HTR-8/SVneo (cell line): ENCODE measurements around the gene PUS1.
A peak's percentile ranks its signal among the peaks of the same experiment; 100 is the strongest.

ENCODE experiments used
- DNase-seq: peaks from one replicate; pipeline ENCODE4 v3.0.0; 2011; ENCODE audit warnings: low spot score, mixed read lengths; ENCODE audit not compliant: insufficient read length
- FAIRE-seq: peaks from 2 replicates; lab custom pipeline; 2011; peaks lifted over from hg19 to GRCh38; lab: Jason Lieb, UNC

PUS1 gene

DNA sequence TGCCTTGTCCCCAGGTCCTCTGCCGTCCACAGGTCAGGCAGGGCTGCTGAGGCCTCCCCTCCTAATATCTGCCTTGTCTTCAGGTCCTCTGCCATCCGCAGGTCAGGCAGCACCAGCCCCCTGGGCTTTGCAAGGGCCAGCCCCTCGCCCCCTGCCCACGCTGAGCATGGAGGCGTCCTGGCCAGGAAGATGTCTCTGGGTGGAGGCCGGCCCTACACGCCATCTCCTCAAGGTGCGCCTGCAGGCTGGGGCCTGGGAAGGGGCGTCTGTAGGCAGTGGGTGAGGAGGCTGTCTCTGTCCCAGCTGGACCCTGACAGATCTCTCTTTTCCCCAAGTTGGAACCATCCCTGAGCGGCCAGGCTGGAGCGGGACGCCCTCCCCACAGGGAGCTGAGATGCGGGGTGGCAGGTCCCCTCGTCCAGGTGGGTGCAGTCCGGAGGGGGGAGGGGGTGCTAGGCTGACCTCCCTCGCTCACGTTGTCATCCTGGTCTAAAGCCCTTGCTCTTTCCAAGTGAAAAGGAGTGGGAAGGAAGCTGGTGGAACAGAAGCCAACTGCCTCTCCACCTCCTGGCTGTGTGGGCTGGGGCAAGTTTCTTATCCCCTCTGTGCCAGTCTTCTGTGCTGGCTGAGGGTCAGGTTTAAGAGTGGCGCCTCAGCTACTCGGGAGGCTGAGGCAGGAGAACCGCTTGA is 13.9 kb upstream of the PUS1 start:
- DNase-seq (no peak), FAIRE-seq (no peak)

DNA sequence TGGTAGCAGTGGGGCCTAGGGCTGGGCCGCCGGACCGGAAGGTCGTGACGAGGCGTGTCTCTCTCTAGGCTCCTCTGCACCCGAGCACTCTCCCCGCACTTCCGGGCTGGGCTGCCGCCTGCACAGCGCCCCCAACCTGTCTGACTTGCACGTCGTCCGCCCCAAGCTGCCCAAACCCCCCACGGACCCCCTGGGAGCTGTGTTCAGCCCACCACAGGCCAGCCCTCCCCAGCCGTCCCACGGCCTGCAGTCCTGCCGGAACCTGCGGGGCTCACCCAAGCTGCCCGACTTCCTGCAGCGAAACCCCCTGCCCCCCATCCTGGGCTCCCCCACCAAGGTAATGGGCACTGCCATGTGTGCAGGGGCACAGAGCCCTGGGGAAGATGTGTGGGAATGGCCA is 13.3 kb upstream of the PUS1 start:
- FAIRE-seq (no peak), DNase-seq (no peak)

DNA sequence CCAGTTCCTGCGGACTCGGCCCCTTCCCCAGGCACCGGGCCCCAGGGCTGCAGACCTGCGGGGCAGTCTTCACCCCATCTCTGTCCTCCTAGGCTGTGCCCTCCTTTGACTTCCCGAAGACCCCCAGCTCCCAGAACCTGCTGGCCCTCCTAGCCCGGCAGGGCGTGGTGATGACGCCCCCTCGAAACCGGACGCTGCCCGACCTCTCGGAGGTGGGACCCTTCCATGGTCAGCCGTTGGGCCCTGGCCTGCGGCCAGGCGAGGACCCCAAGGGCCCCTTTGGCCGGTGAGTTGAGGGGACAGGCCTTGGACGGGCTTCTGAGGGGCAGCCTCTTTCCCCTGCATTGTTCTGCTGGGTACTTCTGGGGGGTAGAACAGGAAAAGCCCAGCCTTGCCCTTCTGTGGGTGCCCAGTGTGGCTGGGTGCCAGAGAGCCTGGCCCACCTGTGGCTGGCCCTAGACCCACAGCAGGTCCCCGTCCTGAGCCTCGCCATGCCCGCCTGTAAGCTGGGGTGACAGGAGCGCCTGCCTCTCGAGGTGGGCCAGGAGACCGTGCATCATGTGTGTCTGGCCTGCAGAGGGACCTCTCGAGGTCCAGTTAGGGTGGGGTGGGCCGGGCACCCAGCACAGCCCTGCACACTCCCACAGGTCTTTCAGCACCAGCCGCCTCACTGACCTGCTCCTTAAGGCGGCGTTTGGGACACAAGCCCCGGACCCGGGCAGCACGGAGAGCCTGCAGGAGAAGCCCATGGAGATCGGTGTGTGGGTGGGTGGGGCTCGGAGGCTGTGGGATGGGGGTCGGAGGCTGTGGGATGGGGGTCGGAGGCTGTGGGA is 12.6 kb upstream of the PUS1 start:
- DNase-seq (no peak), FAIRE-seq (no peak)

DNA sequence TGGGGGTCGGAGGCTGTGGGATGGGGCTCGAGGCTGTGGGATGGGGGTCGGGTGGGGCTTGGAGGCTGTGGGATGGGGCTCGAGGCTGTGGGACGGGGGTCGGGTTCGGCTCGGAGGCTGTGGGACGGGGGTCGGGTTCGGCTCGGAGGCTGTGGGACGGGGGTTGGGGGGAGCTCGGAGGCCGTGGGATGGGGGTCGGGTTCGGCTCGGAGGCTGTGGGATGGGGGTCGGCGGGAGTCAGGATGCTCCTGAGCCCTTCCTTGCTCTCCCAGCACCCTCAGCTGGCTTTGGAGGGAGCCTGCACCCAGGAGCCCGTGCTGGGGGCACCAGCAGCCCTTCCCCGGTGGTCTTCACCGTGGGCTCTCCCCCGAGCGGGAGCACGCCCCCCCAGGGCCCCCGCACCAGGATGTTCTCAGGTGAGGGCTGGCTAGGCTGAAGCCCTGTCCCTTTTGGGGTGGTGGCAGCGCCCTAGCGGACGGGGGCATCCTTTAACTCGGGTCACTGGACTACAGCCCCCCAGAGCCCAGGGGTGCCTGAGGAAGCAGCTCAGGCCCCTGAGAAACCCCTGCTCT is 11.9 kb upstream of the PUS1 start:
- DNase-seq (no peak), FAIRE-seq (peak; percentile 95)

- DNase-seq (no peak), FAIRE-seq (no peak)
These were observed 11.3 kb upstream of the PUS1 start for GRCh38 chr12:131917711-131918306.

DNA sequence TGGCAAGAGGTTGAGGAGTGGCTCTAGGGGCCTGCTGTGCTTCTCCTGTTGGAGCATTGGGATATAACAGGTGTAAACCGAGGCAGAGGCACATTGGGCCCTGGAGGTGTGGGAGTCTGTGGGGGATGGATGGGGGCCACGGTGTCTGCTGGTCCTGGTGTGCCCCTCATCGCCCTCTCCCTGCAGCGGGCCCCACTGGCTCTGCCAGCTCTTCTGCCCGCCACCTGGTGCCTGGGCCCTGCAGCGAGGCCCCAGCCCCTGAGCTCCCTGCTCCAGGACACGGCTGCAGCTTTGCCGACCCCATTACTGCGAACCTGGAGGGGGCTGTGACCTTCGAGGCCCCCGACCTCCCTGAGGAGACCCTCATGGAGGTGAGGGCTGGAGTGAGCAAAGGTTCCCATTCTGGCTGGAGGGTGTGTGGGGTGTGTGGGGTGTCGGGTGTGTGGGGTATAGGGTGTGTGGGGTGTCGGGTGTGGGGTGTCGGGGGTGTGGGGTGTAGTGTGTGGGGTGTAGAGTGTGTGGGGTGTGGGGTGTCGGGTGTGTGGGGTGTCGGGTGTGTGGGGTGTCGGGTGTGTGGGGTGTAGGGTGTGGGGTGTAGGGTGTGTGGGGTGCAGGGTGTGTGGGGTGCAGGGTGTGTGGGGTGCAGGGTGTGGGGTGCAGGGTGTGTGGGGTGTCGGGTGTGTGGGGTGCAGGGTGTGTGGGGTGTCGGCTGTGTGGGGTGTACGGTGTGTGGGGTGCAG is 10.6 kb upstream of the PUS1 start:
- FAIRE-seq (peak; percentile 91), DNase-seq (no peak)

DNA sequence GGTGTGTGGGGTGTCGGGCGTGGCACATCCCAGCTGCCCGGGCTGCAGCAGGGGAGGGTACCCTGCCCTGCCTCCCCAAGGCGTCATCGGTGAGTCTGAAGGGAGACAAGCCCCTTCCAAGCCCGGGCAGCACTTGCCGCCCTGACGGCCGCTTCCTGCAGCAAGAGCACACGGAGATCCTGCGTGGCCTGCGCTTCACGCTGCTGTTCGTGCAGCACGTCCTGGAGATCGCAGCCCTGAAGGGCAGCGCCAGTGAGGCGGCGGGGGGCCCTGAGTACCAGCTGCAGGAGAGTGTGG is 10.1 kb upstream of the PUS1 start:
- DNase-seq (no peak), FAIRE-seq (no peak)

GRCh38 chr12:131919366-131920156 is 9.5 kb upstream of the PUS1 start:
- FAIRE-seq (no peak), DNase-seq (no peak)

- FAIRE-seq (no peak), DNase-seq (no peak)
These were observed 8.9 kb upstream of the PUS1 start for GRCh38 chr12:131920157-131920508.

- no peak for FAIRE-seq
- DNase-seq, result no peak
These were observed 7.9 kb upstream of the PUS1 start for GRCh38 chr12:131920902-131921840.

DNA sequence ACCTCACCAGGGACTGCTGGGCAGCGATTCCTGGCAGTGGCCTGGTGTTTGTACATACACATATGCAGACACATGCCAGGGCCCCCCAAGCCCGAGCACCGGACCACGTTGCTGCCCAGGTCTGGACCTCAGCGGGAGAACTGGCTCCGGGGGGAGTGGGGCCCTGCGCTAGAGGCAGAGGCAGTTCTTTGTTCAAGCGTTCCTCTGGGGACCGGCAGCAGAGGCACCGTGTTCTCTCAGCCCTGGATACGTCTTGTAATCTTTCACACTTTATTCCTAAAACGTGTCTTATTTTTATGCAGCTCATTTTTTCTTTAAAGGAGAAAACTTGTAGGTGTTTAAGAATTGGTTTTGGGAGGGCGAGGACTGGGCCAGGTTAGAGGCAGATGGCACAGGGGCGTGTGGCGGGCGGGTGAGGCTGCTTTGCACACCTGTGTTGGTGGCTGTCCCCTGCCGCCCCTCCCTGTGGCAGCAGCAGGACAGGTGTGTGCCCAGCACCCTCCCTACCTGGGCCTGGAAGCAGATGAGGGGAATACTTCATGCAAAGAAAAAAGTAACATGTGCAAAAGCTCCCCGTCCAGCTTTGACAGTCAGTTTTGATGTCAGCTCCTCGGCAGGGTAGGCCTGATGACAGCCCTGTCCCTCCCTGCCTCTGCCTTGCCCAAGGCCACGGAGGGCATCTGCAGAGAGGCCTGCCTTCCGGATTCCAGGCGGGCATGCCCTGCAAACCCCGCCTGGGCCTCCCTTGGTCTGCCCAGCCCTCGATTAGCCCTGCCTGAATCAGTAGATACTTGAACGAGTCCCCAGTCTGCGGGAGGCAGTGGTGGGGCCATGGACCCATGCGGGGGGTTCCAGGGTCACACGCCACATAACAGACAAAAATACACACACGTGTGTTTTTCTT is 7.0 kb upstream of the PUS1 start:
- FAIRE-seq (no peak), DNase-seq (no peak)

GRCh38 chr12:131922772-131923171 is 6.3 kb upstream of the PUS1 start:
- DNase-seq (no peak), FAIRE-seq (no peak)

DNA sequence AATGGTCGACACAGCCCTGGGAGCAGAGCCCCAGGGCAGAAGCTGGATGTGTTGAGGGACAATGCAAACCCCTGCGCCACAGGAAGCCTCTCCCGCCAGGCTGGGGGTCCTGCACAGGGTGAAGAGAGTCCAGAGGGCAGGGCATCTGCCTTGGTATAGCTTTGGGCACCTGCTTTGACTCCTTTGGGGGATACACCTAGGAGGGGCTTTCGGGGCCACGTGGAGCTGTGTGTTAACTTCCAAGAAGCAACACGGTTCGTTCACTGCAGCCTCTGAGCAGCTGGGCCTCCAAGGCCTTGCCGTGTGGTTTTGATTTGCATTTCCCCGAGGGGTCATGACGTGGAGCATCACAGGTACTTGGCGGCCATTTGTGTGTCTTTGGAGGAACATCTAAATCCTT is 5.8 kb upstream of the PUS1 start:
- no peak for FAIRE-seq
- no peak for DNase-seq

DNA sequence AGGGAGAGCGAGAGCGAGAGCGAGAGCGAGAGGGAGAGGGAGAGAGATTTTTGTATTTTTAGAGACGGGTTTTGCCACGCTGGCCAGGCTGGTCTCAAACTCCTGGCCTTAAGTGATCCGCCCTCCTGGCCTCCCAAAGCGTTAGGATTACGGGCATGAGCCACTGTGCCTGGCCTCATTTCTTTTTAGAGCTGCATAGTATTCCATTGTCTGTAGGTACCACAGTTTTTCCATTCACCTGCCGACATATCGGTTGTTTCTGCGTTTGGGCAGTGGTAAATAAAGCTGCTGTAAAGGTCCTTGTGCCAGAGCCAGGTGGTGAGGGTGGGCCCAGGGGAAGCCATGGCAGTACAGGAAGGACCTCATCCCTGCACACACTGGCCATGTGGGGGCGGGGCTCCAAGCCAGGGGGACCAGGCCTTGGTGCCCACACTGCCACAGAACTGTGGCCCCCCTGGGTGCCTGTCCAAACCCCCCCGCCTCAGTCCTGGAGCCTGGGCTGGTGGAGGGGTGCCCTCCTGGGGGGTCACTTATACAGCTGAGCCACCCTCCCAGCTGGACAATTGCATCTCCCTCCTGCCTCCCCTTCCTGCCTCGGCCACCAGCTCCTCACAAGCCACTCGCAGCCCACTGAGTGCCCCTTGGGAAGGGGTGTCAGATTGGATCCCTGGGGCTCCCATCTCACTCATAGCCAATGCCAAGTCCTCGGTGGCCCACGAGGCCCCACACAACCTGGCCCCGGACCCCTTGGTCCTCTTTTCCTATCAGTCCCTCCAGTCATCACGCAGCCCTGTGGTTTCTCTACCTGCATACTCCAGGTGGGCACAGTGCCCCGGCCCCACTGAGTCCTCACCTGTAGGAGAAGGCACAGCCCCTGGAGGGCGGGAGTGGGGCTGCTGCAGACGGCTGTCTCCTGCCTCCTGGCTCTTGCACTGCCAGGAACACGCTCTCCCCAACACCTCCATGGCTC is 1.7 kb upstream of the PUS1 start:
- DNase-seq (no peak), FAIRE-seq (no peak)

GRCh38 chr12:131928080-131928710 is 881 bp upstream of the PUS1 start:
- no peak for FAIRE-seq

More at GRCh38 chr12:131928080-131928710, 881 bp upstream of the PUS1 start:
- DNase-seq, result no peak
